ENCODE measurements around the gene ADCK2. TPM values are rescaled to one million over a fixed set of nuclear protein-coding genes. Genes with fewer than 3 reads are reported as not detected.

The ADCK2 gene
- total and polyA plus RNA-seq, 9 of the 15 experiments (the other 6 are each of a cell fraction or from before 2014, with no cell fraction given) = 0.08 to 14.3 (median 9.7) TPM

DNA sequence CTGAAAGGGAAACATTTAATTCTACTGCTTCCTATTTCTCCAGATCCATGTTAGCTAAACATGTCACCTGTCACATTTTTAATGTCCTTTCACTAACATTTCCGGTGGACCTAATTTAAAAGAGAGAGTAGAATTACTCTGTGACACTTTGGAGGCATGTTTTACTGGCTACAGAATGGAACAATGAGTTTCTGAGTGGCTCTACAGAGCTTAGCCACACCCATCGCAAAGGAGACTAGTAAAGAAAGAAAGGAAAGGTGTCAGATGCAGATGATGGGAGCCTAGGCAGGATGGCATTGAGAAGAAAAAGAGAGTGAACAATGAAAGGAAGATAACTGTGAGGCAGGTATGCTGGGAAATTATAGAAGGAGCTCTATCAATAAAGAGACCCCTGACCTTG is 59.7 kb downstream of the ADCK2 start:
- POLR2A ChIA-PET = interaction anchor here (0.7 kb wide), 1 partner anchor 11 kb away, joined by 3 read pairs; no protein-coding TSS in a partner anchor
- H3K36me3 ChIP-seq (ENCODE audit: control insufficient read depth, insufficient read depth, low read length) = peaks cover 14% of the 10 kb centered on the region; the same call in 2 of the 3 replicates
- no peak overlapping the region for H3K4me2 ChIP-seq (ENCODE audit: insufficient read depth, low read length)
- 96% methylated on average over 2 of the region's 2 CpGs for WGBS (ENCODE audit: insufficient coverage, low coverage, missing lambda C conversion rate)
- FAIRE-seq = no peak
- H3K4me3 ChIP-seq = no peak overlapping the region
- no peaks in the 10 kb centered on the region for H3K9me1 ChIP-seq (ENCODE audit: control insufficient read depth, insufficient read depth, low read length)
- no peaks in the 10 kb centered on the region for H3K27me3 ChIP-seq (ENCODE audit: control insufficient read depth in 2 of 2, insufficient read depth in 2 of 2, low read length in 2 of 2)
- H3K4me1 ChIP-seq (replicated peaks in 1 of 2; ENCODE audit: control insufficient read depth in 2 of 2, insufficient read depth in 2 of 2, low read length in 2 of 2) = no peaks in the 10 kb centered on the region
- no peaks in the 10 kb centered on the region for H3K79me2 ChIP-seq (ENCODE audit: control insufficient read depth, insufficient read depth, low read length)
- CTCF ChIA-PET (ENCODE audit: low intra/inter-chr PET ratio) = no interaction called here
- DNase-seq (ENCODE audit: extremely low read depth in 1 of 4, low spot score in 3 of 4) = no peak
- TF ChIP-seq ZNF124 (CRISPR knock-in tag; IDR thresholded peaks at IDR 0.05) = no peak
- no peak for TF ChIP-seq ZNF140 (CRISPR knock-in tag; IDR thresholded peaks at IDR 0.05)
- TF ChIP-seq KDM4B (IDR thresholded peaks at IDR 0.05; ENCODE audit: borderline replicate concordance in 2 of 2, low read depth in 1 of 2) = no peak
- no peak for TF ChIP-seq EP400 (IDR thresholded peaks at IDR 0.05)
- no peak for TF ChIP-seq NR3C1 (CRISPR knock-in tag; IDR thresholded peaks at IDR 0.05)
- TF ChIP-seq CCAR2 (IDR thresholded peaks at IDR 0.05; ENCODE audit: low read depth, low read length) = no peak
- no peak for TF ChIP-seq LCOR (CRISPR knock-in tag; IDR thresholded peaks at IDR 0.05)
- TF ChIP-seq ATF7 (IDR thresholded peaks at IDR 0.05) = no peak
- H2AFZ ChIP-seq (ENCODE audit: low read depth, low read length) = no peak overlapping the region
- no peaks in the 10 kb centered on the region for H3K9me3 ChIP-seq (replicated peaks; ENCODE audit: control insufficient read depth, insufficient read depth, low read depth, low read length)
- H3K27ac ChIP-seq (ENCODE audit: extremely low read depth, low read depth, low read length) = no peak overlapping the region
- H3K9ac ChIP-seq (ENCODE audit: insufficient read depth in 1 of 2, low read depth in 2 of 2, low read length in 2 of 2) = no peak overlapping the region
- H4K20me1 ChIP-seq (replicated peaks; ENCODE audit: control insufficient read depth, insufficient read depth, low read length) = no peaks in the 10 kb centered on the region
- in situ Hi-C loops (cut with MboI) (no loop called here), intact Hi-C loops (cut with micrococcal nuclease) (no loop called here)
- BruUV-seq (replicated peaks) = no TSS peak
- no peak for ATAC-seq
